Loucy (cell line): ENCODE data around the gene TGFB3.

Source experiments
- H2AFZ ChIP-seq: fragments of 200-600 bp; sonication (generic); 2 replicates; pipeline ENCODE4 v1.6.0; 2016; ENCODE audit warnings: antibody characterized with exemption, mild to moderate bottlenecking, low read length, moderate library complexity
- H3F3A ChIP-seq: fragments of 200-600 bp; 2 replicates; pipeline ENCODE4 v1.6.0; 2016; ENCODE audit warnings: antibody characterized with exemption, low read depth, mild to moderate bottlenecking
- H3K27me3 ChIP-seq: fragments of 200-600 bp; sonication (generic); 2 replicates; pipeline ENCODE4 v1.6.1; 2014; ENCODE audit warnings: low read length, mild to moderate bottlenecking; ENCODE audit not compliant: insufficient read depth, poor library complexity, severe bottlenecking
- H3K36me3 ChIP-seq: fragments of 200-600 bp; sonication (generic); 2 replicates; pipeline ENCODE4 v1.6.1; 2016; ENCODE audit warnings: low read length; ENCODE audit not compliant: insufficient read depth
- H3K4me1 ChIP-seq: fragments of 200-600 bp; sonication (generic); 2 replicates; pipeline ENCODE4 v1.5.1; 2014; ENCODE audit warnings: low read length, mild to moderate bottlenecking; ENCODE audit not compliant: insufficient read depth, poor library complexity, severe bottlenecking
- H3K4me2 ChIP-seq: fragments of 200-600 bp; sonication (generic); 2 replicates; pipeline ENCODE4 v1.6.0; 2014; ENCODE audit warnings: antibody characterized with exemption, low read length, low read depth, mild to moderate bottlenecking; ENCODE audit not compliant: poor library complexity, severe bottlenecking
- H3K4me3 ChIP-seq: fragments of 200-600 bp; sonication (generic); 2 replicates; pipeline ENCODE4 v1.5.1; 2014; ENCODE audit warnings: low read length, mild to moderate bottlenecking, mixed read lengths; ENCODE audit not compliant: poor library complexity, severe bottlenecking
- H3K79me2 ChIP-seq: fragments of 200-600 bp; sonication (generic); 2 replicates; pipeline ENCODE4 v1.6.1; 2014; ENCODE audit warnings: low read length; ENCODE audit not compliant: insufficient read depth
- H3K9ac ChIP-seq: fragments of 200-600 bp; sonication (generic); 2 replicates; pipeline ENCODE4 v1.6.0; 2014; ENCODE audit warnings: mild to moderate bottlenecking, low read depth, low read length, moderate library complexity; ENCODE audit not compliant: poor library complexity, severe bottlenecking
- H3K9me2 ChIP-seq: fragments of 200-600 bp; sonication (generic); replicated peaks from 2 replicates; pipeline ENCODE4 v1.6.1; 2016; ENCODE audit warnings: low read depth, low read length, mixed read lengths
- H3K9me3 ChIP-seq: fragments of 200-600 bp; sonication (generic); 2 replicates; pipeline ENCODE4 v1.6.1; 2014; ENCODE audit warnings: mild to moderate bottlenecking, antibody characterized with exemption, low read length, low read depth; ENCODE audit not compliant: insufficient read depth
- H4K20me1 ChIP-seq: fragments of 200-600 bp; sonication (generic); 2 replicates; pipeline ENCODE4 v1.6.0; 2014; ENCODE audit warnings: antibody characterized with exemption, low read length, mild to moderate bottlenecking; ENCODE audit not compliant: insufficient read depth, poor library complexity, severe bottlenecking
- CTCF ChIP-seq: fragments of 200-600 bp; sonication (generic); conservative IDR thresholded peaks from 2 replicates; pipeline ENCODE4 v1.5.1; 2014; ENCODE audit warnings: mild to moderate bottlenecking, antibody characterized with exemption, low read length
- EZH2phosphoT487 ChIP-seq: fragments of 200-600 bp; IDR thresholded peaks from 2 replicates; pipeline ENCODE4 v1.6.1; 2018; ENCODE audit warnings: antibody characterized with exemption, mild to moderate bottlenecking, moderate library complexity, borderline replicate concordance

Gene TGFB3

GRCh38 chr14:76002383-76002782, 20.6 kb upstream of the TGFB3 start:
- Histone ChIP-seq H3K36me3 (no peaks in the 10 kb centered on the region), H3K4me3 (no peak overlapping the region), H3K79me2 (no peaks in the 10 kb centered on the region), H3K27me3 (no peaks in the 10 kb centered on the region), H3K9me3 (0 out of 2 replicates have a peak, but pooled peaks cover 3% of the 10 kb centered on the region), H3K4me2 (no peak overlapping the region), H3K4me1 (no peaks in the 10 kb centered on the region), H4K20me1 (no peaks in the 10 kb centered on the region), H3K9ac (no peak overlapping the region), H3K9me2 (no peaks in the 10 kb centered on the region), H3F3A (no peaks in the 10 kb centered on the region), H2AFZ (no peak overlapping the region)
- no peak for TF ChIP-seq EZH2phosphoT487
- TF ChIP-seq CTCF = no peak

GRCh38 chr14:75999511-76000190, 17.9 kb upstream of the TGFB3 start:
- H3K9me2 ChIP-seq = no peaks in the 10 kb centered on the region
- TF ChIP-seq CTCF (no peak), EZH2phosphoT487 (no peak)
- no peaks in the 10 kb centered on the region for H4K20me1 ChIP-seq
- H3K9ac ChIP-seq = no peak overlapping the region
- no peaks in the 10 kb centered on the region for H3K27me3 ChIP-seq
- H3F3A ChIP-seq = no peaks in the 10 kb centered on the region
- no peak overlapping the region for H3K4me2 ChIP-seq
- H3K79me2 ChIP-seq = no peaks in the 10 kb centered on the region
- no peak overlapping the region for H2AFZ ChIP-seq
- no peaks in the 10 kb centered on the region for H3K4me1 ChIP-seq
- H3K9me3 ChIP-seq = 0 out of 2 replicates have a peak, but pooled peaks cover 3% of the 10 kb centered on the region
- no peak overlapping the region for H3K4me3 ChIP-seq
- no peaks in the 10 kb centered on the region for H3K36me3 ChIP-seq

- peaks cover 8% of the 10 kb centered on the region for H3K4me1 ChIP-seq
- no peaks in the 10 kb centered on the region for H3F3A ChIP-seq
- H3K79me2 ChIP-seq = no peaks in the 10 kb centered on the region
- H3K9ac ChIP-seq = no peak overlapping the region
- H2AFZ ChIP-seq = no peak overlapping the region
- no peaks in the 10 kb centered on the region for H3K9me2 ChIP-seq
- no peak overlapping the region for H3K4me2 ChIP-seq
- no peaks in the 10 kb centered on the region for H3K36me3 ChIP-seq
- TF ChIP-seq EZH2phosphoT487 (no peak), CTCF (no peak)
- H3K4me3 ChIP-seq = no peak overlapping the region
- no peaks in the 10 kb centered on the region for H3K9me3 ChIP-seq
- H3K27me3 ChIP-seq = no peaks in the 10 kb centered on the region
- no peaks in the 10 kb centered on the region for H4K20me1 ChIP-seq
These were observed 14.7 kb upstream of the TGFB3 start for GRCh38 chr14:75996488-75996887.
